SU-DHL-6 (cell line): ENCODE data around the gene MAP2K4.

Source experiments
- H2AFZ ChIP-seq: fragments of 200-600 bp; sonication (generic); 2 replicates; pipeline ENCODE4 v1.6.1; 2014; ENCODE audit warnings: low read depth, mild to moderate bottlenecking, moderate library complexity, mixed read lengths, antibody characterized with exemption, low read length; ENCODE audit not compliant: severe bottlenecking
- H3F3A ChIP-seq: fragments of 200-600 bp; shearing (Covaris generic); 2 replicates; pipeline ENCODE4 v1.6.0; 2016; ENCODE audit warnings: antibody characterized with exemption, mild to moderate bottlenecking; ENCODE audit not compliant: insufficient read depth
- H3K27ac ChIP-seq: fragments of 200-600 bp; sonication (generic); 2 replicates; pipeline ENCODE4 v1.5.1; 2016; ENCODE audit warnings: low read depth, mild to moderate bottlenecking, low read length, moderate library complexity, mixed read lengths
- H3K27me3 ChIP-seq: fragments of 200-600 bp; sonication (generic), shearing (Covaris generic); 2 replicates; pipeline ENCODE4 v1.6.0; 2014; ENCODE audit warnings: mild to moderate bottlenecking, low read length
- H3K36me3 ChIP-seq: fragments of 200-600 bp; sonication (generic); 2 replicates; pipeline ENCODE4 v1.6.1; 2014; ENCODE audit warnings: mild to moderate bottlenecking, low read length, mixed read lengths
- H3K4me2 ChIP-seq: fragments of 300-600, 200-600 bp; shearing (Covaris generic), sonication (generic); 2 replicates; pipeline ENCODE4 v1.6.0; 2014; ENCODE audit warnings: low read length, low read depth, mild to moderate bottlenecking; ENCODE audit not compliant: poor library complexity, severe bottlenecking
- H3K4me3 ChIP-seq: fragments of 200-600 bp; sonication (generic); 2 replicates; pipeline ENCODE4 v1.5.1; 2014; ENCODE audit warnings: antibody characterized with exemption, low read length, mild to moderate bottlenecking, mixed read lengths; ENCODE audit not compliant: insufficient read depth, poor library complexity, severe bottlenecking
- H3K79me2 ChIP-seq: fragments of 200-600 bp; sonication (generic); 2 replicates; pipeline ENCODE4 v1.6.1; 2014; ENCODE audit warnings: mild to moderate bottlenecking, low read length, moderate library complexity; ENCODE audit not compliant: insufficient read depth
- H3K9ac ChIP-seq: fragments of 200-600 bp; sonication (generic); 2 replicates; pipeline ENCODE4 v1.7.0; 2014; ENCODE audit warnings: mild to moderate bottlenecking, low read length
- H3K9me2 ChIP-seq: fragments of 200-600 bp; sonication (generic); replicated peaks from 2 replicates; pipeline ENCODE4 v1.6.1; 2014; ENCODE audit warnings: low read length; ENCODE audit not compliant: insufficient read depth
- H3K9me3 ChIP-seq: fragments of 200-600 bp; sonication (generic); 2 replicates; pipeline ENCODE4 v1.6.1; 2014; ENCODE audit warnings: low read length, mixed read lengths; ENCODE audit not compliant: insufficient read depth
- H4K20me1 ChIP-seq: fragments of 200-600 bp; sonication (generic); 2 replicates; pipeline ENCODE4 v1.6.1; 2014; ENCODE audit warnings: low read depth, mild to moderate bottlenecking, antibody characterized with exemption, low read length, moderate library complexity, mixed read lengths
- CTCF ChIP-seq: fragments of 200-600 bp; sonication (generic); IDR thresholded peaks from one replicate; pipeline ENCODE4 v1.5.1; 2017; ENCODE audit warnings: antibody characterized with exemption, mild to moderate bottlenecking, low read length, moderate library complexity; ENCODE audit not compliant: insufficient read depth, poor library complexity, severe bottlenecking
- EZH2phosphoT487 ChIP-seq: fragments of 200-600 bp; sonication (generic), shearing (Covaris generic); conservative IDR thresholded peaks from 2 replicates; pipeline ENCODE4 v1.6.1; 2018; ENCODE audit warnings: mild to moderate bottlenecking, antibody characterized with exemption, low read length, moderate library complexity, mixed read lengths

MAP2K4 gene

DNA sequence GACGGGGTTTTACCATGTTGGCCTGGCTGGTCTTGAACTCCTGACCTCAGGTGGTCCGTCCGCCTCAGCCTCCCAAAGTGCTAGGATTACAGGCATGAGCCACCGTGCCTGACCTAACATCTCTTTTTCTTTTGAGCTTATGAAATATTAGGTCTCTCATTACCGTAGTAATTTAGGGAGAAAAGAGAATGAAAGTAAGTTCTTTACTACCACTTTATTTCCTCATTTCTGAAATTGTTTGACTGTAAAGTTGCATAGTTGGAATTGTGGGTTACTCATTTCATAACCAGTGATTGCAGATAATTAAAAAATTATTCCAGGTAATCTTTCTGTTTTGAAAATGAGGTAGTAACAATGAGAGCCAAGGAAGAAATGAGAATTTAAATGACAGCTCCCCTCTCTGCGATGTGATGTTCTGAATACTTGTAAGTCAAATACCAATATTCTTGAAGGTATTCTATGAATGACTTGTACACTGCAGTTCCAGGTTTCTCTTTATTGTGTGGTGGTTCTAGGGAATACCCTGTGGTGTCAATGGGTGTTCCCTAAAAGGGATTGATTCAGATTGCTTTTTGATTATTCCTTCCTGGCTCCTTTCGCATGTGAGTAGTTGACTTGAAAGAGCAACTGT lies 28.3 kb downstream of the MAP2K4 start:
- no peak overlapping the region for H3K9ac ChIP-seq
- no peaks in the 10 kb centered on the region for H3K9me2 ChIP-seq
- no peak overlapping the region for H3K4me2 ChIP-seq
- no peaks in the 10 kb centered on the region for H3K9me3 ChIP-seq
- no peak overlapping the region for H3K27ac ChIP-seq
- H3K36me3 ChIP-seq: no peaks in the 10 kb centered on the region
- 0 out of 2 replicates have a peak, but pooled peaks cover 5% of the 10 kb centered on the region for H3K79me2 ChIP-seq
- H3F3A ChIP-seq: no peaks in the 10 kb centered on the region
- H3K27me3 ChIP-seq: no peaks in the 10 kb centered on the region
- TF ChIP-seq CTCF (no peak), EZH2phosphoT487 (no peak)
- H3K4me3 ChIP-seq: no peak overlapping the region
- H4K20me1 ChIP-seq: peaks cover 37% of the 10 kb centered on the region
- no peak overlapping the region for H2AFZ ChIP-seq

DNA sequence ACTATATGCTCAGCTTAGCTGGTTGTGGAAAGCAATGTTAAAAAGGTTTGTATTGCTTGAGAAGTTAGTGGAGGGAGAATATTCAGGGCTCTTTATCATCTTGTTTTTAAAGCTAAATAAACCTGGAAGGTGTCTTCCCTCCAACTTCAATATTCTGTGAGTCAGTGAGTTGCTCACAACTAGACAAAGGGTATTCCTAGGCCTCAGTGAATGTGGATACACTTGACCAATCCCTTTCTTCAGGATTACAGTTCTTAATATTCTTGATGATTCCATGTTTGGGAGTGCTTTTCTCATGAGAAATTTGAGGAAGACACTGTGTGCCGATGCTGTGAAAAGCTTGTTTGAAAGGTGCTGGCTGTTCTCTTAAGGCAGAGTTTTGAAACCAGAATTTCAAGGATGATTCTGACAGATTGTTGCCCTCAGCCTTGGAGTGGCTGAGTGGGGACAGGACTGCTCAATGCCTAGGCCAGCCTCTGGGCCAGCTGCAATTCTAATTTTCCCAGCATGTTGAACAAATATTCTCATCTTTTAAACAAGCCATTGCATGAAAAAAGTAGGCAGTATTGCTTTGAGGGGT lies 30.1 kb downstream of the MAP2K4 start:
- Histone ChIP-seq H3K36me3 (peaks cover 3% of the 10 kb centered on the region; the same call in 1 of the 2 replicates), H3K9me2 (no peaks in the 10 kb centered on the region), H3K27me3 (no peaks in the 10 kb centered on the region), H3F3A (no peaks in the 10 kb centered on the region), H3K9ac (no peak overlapping the region), H3K4me3 (no peak overlapping the region), H3K27ac (no peak overlapping the region), H4K20me1 (peaks cover 44% of the 10 kb centered on the region), H3K9me3 (no peaks in the 10 kb centered on the region), H3K4me2 (no peak overlapping the region), H2AFZ (no peak overlapping the region), H3K79me2 (0 out of 2 replicates have a peak, but pooled peaks cover 5% of the 10 kb centered on the region)
- TF ChIP-seq CTCF: no peak
- TF ChIP-seq EZH2phosphoT487: no peak

DNA sequence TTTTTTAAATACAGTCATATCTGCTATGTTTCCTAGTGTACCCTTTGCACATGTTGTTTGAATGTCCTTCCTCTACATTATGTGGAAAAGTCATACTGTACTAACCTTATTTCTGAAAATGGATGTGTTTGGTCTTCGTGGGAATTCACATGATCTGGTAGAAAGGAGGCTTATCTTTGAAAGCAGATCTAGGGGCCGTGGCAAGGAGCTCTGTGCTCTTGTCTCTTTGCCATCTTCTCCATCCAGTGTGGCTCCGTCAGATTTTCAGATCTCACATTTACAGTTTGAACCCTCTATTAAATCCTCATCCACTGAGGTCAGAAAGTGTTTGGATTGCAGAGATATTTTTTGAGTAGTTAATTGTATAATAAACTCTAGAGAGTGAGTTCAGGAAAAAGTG lies 32.9 kb downstream of the MAP2K4 start:
- H3K27ac ChIP-seq: no peak overlapping the region
- no peak overlapping the region for H3K9ac ChIP-seq
- H2AFZ ChIP-seq: no peak overlapping the region
- no peaks in the 10 kb centered on the region for H3K9me3 ChIP-seq
- H4K20me1 ChIP-seq: peaks cover 40% of the 10 kb centered on the region
- TF ChIP-seq EZH2phosphoT487 (no peak), CTCF (no peak)
- no peaks in the 10 kb centered on the region for H3F3A ChIP-seq
- H3K4me3 ChIP-seq: no peak overlapping the region
- no peaks in the 10 kb centered on the region for H3K9me2 ChIP-seq
- peaks cover 3% of the 10 kb centered on the region for H3K36me3 ChIP-seq
- H3K4me2 ChIP-seq: no peak overlapping the region
- H3K27me3 ChIP-seq: no peaks in the 10 kb centered on the region
- 0 out of 2 replicates have a peak, but pooled peaks cover 5% of the 10 kb centered on the region for H3K79me2 ChIP-seq
